Hematopoietic multipotent progenitor cell treated with erythropoietin and hydrocortisone succinate and interleukin-3 and kit ligand, for 6 days (in vitro differentiated cells): ENCODE data around the gene PHACTR1.
"Not testable (repeated sequence)": the region's sequence is repeated elsewhere in the genome, so short reads cannot be mapped to it uniquely, and the experiment has no call there.

ENCODE experiments used
- DNase-seq: peaks from one replicate; pipeline ENCODE4 v3.0.0-alpha.2; 2015

Gene PHACTR1

GRCh38 chr6:12716298-12716916, at the start of gene PHACTR1:
TSS of gene PHACTR1 (plus strand) at chr6:12716767.
- DNase-seq: no peak

- DNase-seq: peak; percentile 8
Measured at GRCh38 chr6:12666886-12667285, 49.7 kb upstream of the PHACTR1 start.

GRCh38 chr6:12675931-12676330, 40.6 kb upstream of the PHACTR1 start:
- no peak for DNase-seq

- DNase-seq: no peak
Measured at GRCh38 chr6:12679341-12679740, 37.2 kb upstream of the PHACTR1 start.

GRCh38 chr6:12693122-12693521, 23.4 kb upstream of the PHACTR1 start:
- DNase-seq: no peak

- no peak for DNase-seq
Measured at GRCh38 chr6:12698298-12698697, 18.3 kb upstream of the PHACTR1 start.

- DNase-seq: no peak
Measured at GRCh38 chr6:12704946-12705345, 11.6 kb upstream of the PHACTR1 start.

GRCh38 chr6:12709116-12709515, 7.5 kb upstream of the PHACTR1 start:
- no peak for DNase-seq

GRCh38 chr6:12709556-12710232, 6.9 kb upstream of the PHACTR1 start:
- no peak for DNase-seq

GRCh38 chr6:12710921-12711320, 5.6 kb upstream of the PHACTR1 start:
- DNase-seq: no peak

GRCh38 chr6:12714022-12714421, 2.5 kb upstream of the PHACTR1 start:
- no peak for DNase-seq

GRCh38 chr6:12715437-12715836, 1.1 kb upstream of the PHACTR1 start:
- DNase-seq: no peak

GRCh38 chr6:12717356-12717755, 789 bp downstream of the PHACTR1 start:
- DNase-seq: no peak

GRCh38 chr6:12718015-12718414, 1.4 kb downstream of the PHACTR1 start:
- DNase-seq: no peak

- DNase-seq: no peak
Measured at GRCh38 chr6:12719017-12719416, 2.5 kb downstream of the PHACTR1 start.

- no peak for DNase-seq
Measured at GRCh38 chr6:12720310-12720709, 3.7 kb downstream of the PHACTR1 start.

- DNase-seq: no peak
Measured at GRCh38 chr6:12725263-12725662, 8.7 kb downstream of the PHACTR1 start.

- DNase-seq: no peak
Measured at GRCh38 chr6:12729467-12729866, 12.9 kb downstream of the PHACTR1 start.

GRCh38 chr6:12730809-12731208, 14.2 kb downstream of the PHACTR1 start:
- not testable (repeated sequence) for DNase-seq

GRCh38 chr6:12733876-12734275, 17.3 kb downstream of the PHACTR1 start:
- no peak for DNase-seq

GRCh38 chr6:12735786-12736185, 19.2 kb downstream of the PHACTR1 start:
- no peak for DNase-seq

- DNase-seq: no peak
Measured at GRCh38 chr6:12748411-12748810, 31.8 kb downstream of the PHACTR1 start.

- no peak for DNase-seq
Measured at GRCh38 chr6:12748815-12749521, 32.4 kb downstream of the PHACTR1 start.
